GM20000 (cell line): ENCODE data around the gene C1orf21.

Source experiments
- DNase-seq: peaks from one replicate; pipeline ENCODE4 v3.0.0; 2012; ENCODE audit warnings: low spot score
- TF ChIP-seq, protein P1 (sequence below): IDR thresholded peaks from 2 replicates; pipeline ENCODE4 v1.5.1; 2012; ENCODE audit warnings: mild to moderate bottlenecking, control low read depth; ENCODE audit errors: extremely low read depth, missing control alignments

The C1orf21 gene

DNA sequence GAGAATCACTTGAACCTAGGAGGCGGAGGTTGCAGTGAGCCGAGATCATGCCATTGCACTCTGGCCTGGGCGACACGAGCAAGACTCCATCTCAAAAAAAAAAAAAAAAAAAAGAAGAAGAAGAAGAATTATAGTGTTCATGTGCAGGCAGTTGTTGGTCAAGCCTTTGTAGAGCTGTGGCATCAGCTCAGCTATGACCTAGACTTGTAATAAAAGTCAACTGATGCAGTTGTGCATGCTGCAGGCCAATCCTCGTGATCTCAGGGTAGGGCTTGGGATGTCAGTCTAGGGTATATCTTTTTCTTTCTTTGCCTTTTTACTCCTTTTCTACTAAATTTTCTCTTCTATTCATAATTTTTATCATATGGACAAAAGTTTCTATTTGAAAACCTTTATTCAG lies 76.2 kb downstream of the C1orf21 start:
- TF ChIP-seq, protein P1, sequence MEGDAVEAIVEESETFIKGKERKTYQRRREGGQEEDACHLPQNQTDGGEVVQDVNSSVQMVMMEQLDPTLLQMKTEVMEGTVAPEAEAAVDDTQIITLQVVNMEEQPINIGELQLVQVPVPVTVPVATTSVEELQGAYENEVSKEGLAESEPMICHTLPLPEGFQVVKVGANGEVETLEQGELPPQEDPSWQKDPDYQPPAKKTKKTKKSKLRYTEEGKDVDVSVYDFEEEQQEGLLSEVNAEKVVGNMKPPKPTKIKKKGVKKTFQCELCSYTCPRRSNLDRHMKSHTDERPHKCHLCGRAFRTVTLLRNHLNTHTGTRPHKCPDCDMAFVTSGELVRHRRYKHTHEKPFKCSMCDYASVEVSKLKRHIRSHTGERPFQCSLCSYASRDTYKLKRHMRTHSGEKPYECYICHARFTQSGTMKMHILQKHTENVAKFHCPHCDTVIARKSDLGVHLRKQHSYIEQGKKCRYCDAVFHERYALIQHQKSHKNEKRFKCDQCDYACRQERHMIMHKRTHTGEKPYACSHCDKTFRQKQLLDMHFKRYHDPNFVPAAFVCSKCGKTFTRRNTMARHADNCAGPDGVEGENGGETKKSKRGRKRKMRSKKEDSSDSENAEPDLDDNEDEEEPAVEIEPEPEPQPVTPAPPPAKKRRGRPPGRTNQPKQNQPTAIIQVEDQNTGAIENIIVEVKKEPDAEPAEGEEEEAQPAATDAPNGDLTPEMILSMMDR: no peak
- DNase-seq: no peak

DNA sequence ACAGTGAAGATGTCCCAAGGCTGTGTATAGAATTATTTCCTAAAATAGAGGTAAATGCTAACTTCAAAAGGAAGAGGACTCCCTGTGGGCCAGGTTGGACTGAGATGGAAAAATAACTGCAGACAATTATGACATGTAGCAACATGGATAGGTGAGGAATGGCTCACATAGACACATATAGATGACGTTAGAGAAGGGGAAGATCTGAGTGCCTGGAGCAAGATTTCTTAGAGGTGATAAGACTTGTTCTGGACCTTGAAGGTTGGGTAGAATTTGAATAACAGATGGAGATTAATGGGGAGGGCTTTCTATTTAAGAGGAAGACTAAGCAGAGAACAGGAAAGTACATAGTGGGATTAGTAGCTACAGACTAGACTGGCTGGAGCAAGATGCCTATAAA lies 76.9 kb downstream of the C1orf21 start:
- no peak for DNase-seq

DNA sequence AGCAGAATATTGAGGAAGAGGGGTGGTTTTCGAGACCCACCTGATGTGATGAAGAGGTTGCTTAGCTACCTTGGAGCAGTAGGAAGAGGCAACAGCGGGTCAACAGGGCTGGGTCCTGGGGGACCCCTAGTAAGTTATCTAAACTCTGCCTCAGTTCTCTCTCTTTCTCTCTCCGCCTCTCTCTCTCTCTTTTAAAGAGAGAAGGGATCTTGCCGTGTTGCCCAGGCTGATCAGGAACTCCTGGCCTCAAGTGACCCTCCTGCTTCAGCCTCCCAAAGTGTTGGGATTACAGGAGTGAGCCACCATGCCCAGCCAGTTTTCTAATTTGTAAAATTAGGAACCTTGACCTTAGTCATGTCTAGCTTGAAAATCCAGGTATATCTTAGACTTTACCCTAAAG lies 77.9 kb downstream of the C1orf21 start:
- TF ChIP-seq, protein P1: no peak
- DNase-seq: no peak

More for the DNA sequence above, 76.9 kb downstream of the C1orf21 start:
- TF ChIP-seq, protein P1: no peak

DNA sequence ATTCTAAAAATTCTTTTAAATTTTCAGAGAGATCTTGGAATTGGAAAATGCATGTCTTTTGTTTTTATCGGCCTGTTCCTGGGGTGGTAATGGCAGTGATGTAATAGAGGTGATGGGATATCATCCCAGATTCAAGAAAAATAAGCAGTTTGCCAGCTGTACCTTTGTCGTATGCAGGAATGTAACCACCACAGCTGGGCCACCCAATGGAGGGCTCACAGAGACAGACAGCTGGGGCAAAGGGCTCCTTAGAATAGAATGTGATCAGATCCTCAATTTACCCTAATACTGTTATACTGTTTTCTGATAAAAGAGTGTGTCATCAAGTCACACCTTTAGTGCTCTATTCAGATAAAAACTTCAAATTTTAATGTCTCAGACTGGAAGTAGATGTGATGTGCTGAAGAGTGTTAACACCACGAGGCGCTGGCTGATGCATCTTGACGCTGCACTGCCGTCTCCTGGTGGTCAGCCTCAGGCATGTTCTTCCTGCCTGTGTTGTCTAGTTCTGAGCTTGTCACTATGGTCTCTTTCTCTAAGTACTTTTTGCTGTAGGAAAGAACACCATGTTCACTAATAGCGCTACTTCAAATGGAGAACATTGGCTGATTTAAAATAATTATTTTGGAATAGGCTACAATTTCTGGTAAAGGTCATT lies 78.8 kb downstream of the C1orf21 start:
- no peak for DNase-seq
- TF ChIP-seq, protein P1: no peak

DNA sequence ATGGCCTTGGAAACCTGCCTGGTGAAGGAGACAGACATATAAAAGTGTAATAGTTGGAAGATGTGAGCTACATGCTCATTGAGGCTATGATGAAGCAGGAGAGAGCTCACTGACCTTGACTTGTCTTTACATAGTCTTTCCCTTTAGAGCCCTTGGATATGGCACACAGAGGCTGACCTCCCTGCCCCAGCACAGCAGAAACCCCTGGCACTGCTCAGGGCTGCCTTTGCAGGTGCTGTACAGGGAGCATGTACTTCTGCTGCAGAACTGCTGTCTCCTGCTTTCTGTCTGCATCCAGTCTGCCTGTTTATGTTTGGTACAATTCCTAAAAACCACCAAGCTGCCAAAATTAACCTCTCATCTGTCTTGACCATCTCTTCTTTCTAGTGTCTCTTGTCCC lies 80.5 kb downstream of the C1orf21 start:
- TF ChIP-seq, protein P1: no peak

DNA sequence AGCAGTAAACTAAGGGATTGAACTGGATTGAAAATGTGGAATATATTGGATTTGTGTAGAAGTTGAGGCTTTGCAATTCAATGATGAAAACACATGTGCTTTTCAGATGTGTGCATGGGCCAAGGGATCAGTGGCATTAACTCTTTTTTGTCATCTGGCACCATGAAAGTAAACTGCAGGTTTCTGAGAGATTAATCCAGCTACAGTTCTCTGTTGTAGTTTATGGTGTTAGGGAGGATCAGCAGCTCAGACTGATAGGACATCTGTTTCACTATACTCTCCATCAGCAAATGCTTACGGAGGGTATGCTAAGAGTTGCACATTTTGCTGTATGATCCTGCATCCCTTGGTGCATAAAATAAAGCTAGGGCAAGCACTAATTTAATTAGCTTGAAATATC lies 82.6 kb downstream of the C1orf21 start:
- TF ChIP-seq, protein P1: no peak
- DNase-seq: no peak

More for the DNA sequence above, 80.5 kb downstream of the C1orf21 start:
- DNase-seq: no peak

DNA sequence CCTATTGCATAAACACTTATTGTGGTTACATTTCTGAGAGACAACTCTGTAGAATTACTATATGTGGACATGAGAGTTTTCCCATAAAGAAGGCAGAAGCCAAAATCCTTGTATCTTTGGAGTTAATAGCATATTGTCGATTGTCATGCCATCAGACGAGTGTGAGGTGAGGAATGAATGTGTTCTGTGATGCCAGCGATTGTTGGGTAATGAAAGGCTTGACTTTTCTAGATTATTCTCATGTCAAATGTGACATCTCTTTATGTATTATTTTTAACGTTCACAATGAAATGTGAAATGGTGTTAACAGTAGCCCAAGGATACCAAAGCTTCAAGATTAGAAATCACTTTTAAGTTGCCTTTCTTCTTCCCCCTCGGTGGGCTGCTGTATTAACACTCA lies 84.9 kb downstream of the C1orf21 start:
- TF ChIP-seq, protein P1: no peak
- DNase-seq: no peak
